HepG2 (cell line): ENCODE data around the gene GUCY1A1. TPM values are rescaled to one million over a fixed set of nuclear protein-coding genes. Genes with fewer than 3 reads are reported as not detected.
A peak's percentile ranks its signal among the peaks of the same experiment; 100 is the strongest.

Experiments
- ATAC-seq: fragments of 200-7000 bp; cut with Tn5 transposase; 3 replicates; pipeline ENCODE4 v1.9.1; 2020; ENCODE audit warnings: mild to moderate bottlenecking, moderate library complexity
- BruUV-seq: library from RNA; stranded (reverse); fragments of 400-500 nt; replicated peaks from 2 replicates; lab custom pipeline; 2021; lab: Mats Ljungman, UMichigan
- CTCF ChIA-PET: fragments of 300-600 bp; formaldehyde crosslinking; extraction: SDS; loops from one replicate; lab custom pipeline; 2021; ENCODE audit warnings: low total read pairs, inconsistent platforms, low intra/inter-chr PET ratio; lab: Yijun Ruan, JAX
- POLR2A ChIA-PET: fragments of 350-600 bp; sonication (Branson Sonifier 250); formaldehyde crosslinking; loops from one replicate; lab custom pipeline; 2020; ENCODE audit warnings: antibody characterized with exemption, inconsistent platforms; lab: Yijun Ruan, JAX
- DNase-seq: peaks from one replicate; pipeline ENCODE4 v3.0.0-alpha.2; 2015; ENCODE audit warnings: low spot score
- FAIRE-seq: peaks from 3 replicates; lab custom pipeline; 2011; peaks lifted over from hg19 to GRCh38; lab: Jason Lieb, UNC
- H2AFZ ChIP-seq: one replicate; pipeline ENCODE4 v1.6.1; 2011; ENCODE audit warnings: low read length, inconsistent platforms
- H3K27ac ChIP-seq: fragments of 300-600 bp; 3 replicates; pipeline ENCODE4 v1.8.0; 2011; ENCODE audit warnings: mixed run types, mild to moderate bottlenecking, mixed read lengths, low read length, inconsistent platforms; ENCODE audit not compliant: insufficient read depth; ENCODE audit errors: extremely low read length
- H3K27me3 ChIP-seq, 2 experiments: fragments of 200-600 bp in 1 of 2; 2 replicates in 1 of 2; 3 replicates in 1 of 2; pipeline versions ENCODE4 v1.6.0 to v1.8.0; 2011; ENCODE audit warnings: low read length in 2 of 2, mild to moderate bottlenecking in 2 of 2, moderate library complexity in 2 of 2, inconsistent platforms in 1 of 2; ENCODE audit not compliant: insufficient read depth in 2 of 2, control insufficient read depth in 1 of 2
- H3K36me3 ChIP-seq, 2 experiments: fragments of 200-600 bp in 1 of 2; replicated peaks in 1 of 2; 2 replicates in 1 of 2; 3 replicates in 1 of 2; pipeline versions ENCODE4 v1.5.1 to v1.8.0; 2011; ENCODE audit warnings: low read length in 2 of 2, inconsistent platforms in 1 of 2; ENCODE audit not compliant: insufficient read depth in 2 of 2, control insufficient read depth in 1 of 2
- H3K4me1 ChIP-seq: 2 replicates; pipeline ENCODE4 v1.5.1; 2012; ENCODE audit warnings: low read length, inconsistent platforms; ENCODE audit not compliant: insufficient read depth
- H3K4me2 ChIP-seq: 2 replicates; pipeline ENCODE4 v1.6.0; 2011; ENCODE audit warnings: low read depth, low read length, inconsistent platforms
- H3K4me3 ChIP-seq, 3 experiments: fragments of 200-600 bp in 1 of 3; sonication (generic), shearing (Covaris generic) in 1 of 3; replicated peaks in 1 of 3; 2 replicates each; pipeline ENCODE4 v1.5.1; 2011 to 2016; ENCODE audit warnings: low read length in 3 of 3, inconsistent platforms in 2 of 3, low read depth in 2 of 3, mild to moderate bottlenecking in 2 of 3, control low read depth in 1 of 3, mixed read lengths in 1 of 3; ENCODE audit not compliant: insufficient read depth in 1 of 3
- H3K79me2 ChIP-seq: one replicate; pipeline ENCODE4 v1.6.1; 2011; ENCODE audit warnings: low read length, inconsistent platforms; ENCODE audit not compliant: insufficient read depth
- H3K9ac ChIP-seq: 2 replicates; pipeline ENCODE4 v1.6.0; 2011; ENCODE audit warnings: mild to moderate bottlenecking, low read depth, low read length, inconsistent platforms; ENCODE audit not compliant: insufficient read depth
- H3K9me3 ChIP-seq: 2 replicates; pipeline ENCODE4 v1.5.1; 2012; ENCODE audit warnings: mild to moderate bottlenecking, low read length
- H4K20me1 ChIP-seq: 2 replicates; pipeline ENCODE4 v1.6.0; 2011; ENCODE audit warnings: inconsistent platforms, mild to moderate bottlenecking, low read length, moderate library complexity; ENCODE audit not compliant: insufficient read depth
- FOXA1 ChIP-seq, 2 experiments: fragments of 450-650 bp in 1 of 2; sonication (generic) in 1 of 2; formaldehyde crosslinking in 1 of 2; IDR thresholded peaks; 2 replicates each; pipeline versions ENCODE4 v1.4.0 to v1.6.1; 2016 to 2020; ENCODE audit warnings: missing genetic modification reagents in 1 of 2
- MAFG ChIP-seq: sonication (generic); formaldehyde crosslinking; IDR thresholded peaks from 2 replicates; pipeline ENCODE4 v1.5.1; 2020; ENCODE audit warnings: mild to moderate bottlenecking, missing genetic modification reagents
- MTF2 ChIP-seq: sonication (generic); formaldehyde crosslinking; IDR thresholded peaks from 2 replicates; pipeline ENCODE4 v1.5.0; 2020; ENCODE audit warnings: missing genetic modification reagents, borderline replicate concordance
- NR2F2 ChIP-seq: IDR thresholded peaks from 2 replicates; pipeline ENCODE4 v1.6.1; 2012; ENCODE audit warnings: low read depth, inconsistent platforms, borderline replicate concordance
- RARA ChIP-seq: IDR thresholded peaks from 2 replicates; pipeline ENCODE4 v1.6.1; 2016; ENCODE audit warnings: missing genetic modification reagents, missing compliant biosample characterization
- ZNF337 ChIP-seq: sonication (generic); formaldehyde crosslinking; IDR thresholded peaks from 2 replicates; pipeline ENCODE4 v1.5.1; 2020; ENCODE audit warnings: missing genetic modification reagents, low read depth, mild to moderate bottlenecking, borderline replicate concordance
- ZNF33A ChIP-seq: sonication (generic); formaldehyde crosslinking; IDR thresholded peaks from 2 replicates; pipeline ENCODE4 v1.5.1; 2020; ENCODE audit warnings: missing genetic modification reagents, mild to moderate bottlenecking, moderate library complexity, borderline replicate concordance
- ZNF34 ChIP-seq: sonication (generic); formaldehyde crosslinking; IDR thresholded peaks from 2 replicates; pipeline ENCODE4 v1.4.0; 2020; ENCODE audit warnings: mild to moderate bottlenecking, missing genetic modification reagents, borderline replicate concordance
- ZNF460 ChIP-seq: sonication (generic); formaldehyde crosslinking; IDR thresholded peaks from 2 replicates; pipeline ENCODE4 v1.5.1; 2020; ENCODE audit warnings: missing genetic modification reagents, mild to moderate bottlenecking, borderline replicate concordance
- ZNF569 ChIP-seq: sonication (generic); formaldehyde crosslinking; IDR thresholded peaks from 2 replicates; pipeline ENCODE4 v1.5.0; 2020; ENCODE audit warnings: mild to moderate bottlenecking, missing genetic modification reagents, moderate library complexity, borderline replicate concordance
- WGBS: methylation state at CpG from one replicate; pipeline ENCODE4 v1.1.6; 2017; ENCODE audit warnings: low lambda C conversion rate; 5-methylcytosine and 5-hydroxymethylcytosine counted together
- in situ Hi-C: cut with HindIII; loops from 2 replicates; pipeline ENCODE4 v1.10.0; 2017; ENCODE audit warnings: low pct_unique_long_range_greater_than_20kb; ENCODE audit not compliant: extremely low pct_ligation_motif_present
- intact Hi-C: fragments of 100-400 bp; cut with micrococcal nuclease; formaldehyde crosslinking; loops from one replicate; pipeline ENCODE4 v1.10.0; 2022; ENCODE audit not compliant: unreplicated experiment
- polyA plus RNA-seq, 8 experiments: library from polyadenylated mRNA; depleted of rRNA in 3 of 8; stranded (reverse) in 7 of 8; unstranded in 1 of 8; fragments of >200 nt; fragmentation: Illumina TruSeq in 4 of 8; extraction: Trizol in 4 of 8; gene quantifications; 2 replicates each; pipeline versions ENCODE4 v1.2.1 to v1.2.3, GENCODE V29; 2011 to 2016; ENCODE audit warnings: low read depth in 4 of 8, missing spikeins in 1 of 8, mixed read lengths in 1 of 8; ENCODE audit not compliant: insufficient read depth in 1 of 8
- total RNA-seq, 5 experiments: library from RNA; depleted of rRNA; stranded (reverse); fragments of >200 nt; fragmentation: Illumina TruSeq; extraction: Trizol; gene quantifications; 2 replicates each; pipeline ENCODE4 v1.2.3, GENCODE V29; 2016; ENCODE audit warnings: low read depth in 1 of 5
- TF ChIP-seq, protein P1 (sequence below): sonication (generic); formaldehyde crosslinking; IDR thresholded peaks from 2 replicates; pipeline ENCODE4 v1.4.0; 2020; ENCODE audit warnings: mild to moderate bottlenecking, missing genetic modification reagents

GUCY1A1 gene
- total and polyA plus RNA-seq, 2 of the 13 experiments (the other 11 are each of a cell fraction or from before 2014, with no cell fraction given), result not detected

DNA sequence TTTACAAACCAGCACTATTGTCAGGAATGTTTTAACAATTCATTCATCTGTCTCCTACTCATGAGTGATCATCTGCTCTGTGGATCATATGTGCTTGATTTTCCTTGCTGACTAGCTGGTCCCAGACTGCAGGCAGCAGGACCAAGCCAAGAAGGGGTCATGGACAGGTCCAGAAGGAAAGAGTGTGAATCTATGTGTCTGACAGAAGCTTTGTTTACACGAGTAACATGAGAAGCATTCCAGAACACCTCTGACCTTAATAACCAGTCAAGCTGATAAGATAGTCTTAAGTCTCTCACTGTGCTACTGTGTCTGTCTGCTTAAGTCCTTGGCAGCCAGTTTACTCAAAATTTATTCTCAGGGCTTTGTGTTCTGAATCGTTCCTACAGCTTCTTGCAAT, 39.0 kb downstream of the GUCY1A1 start:
- Histone ChIP-seq H3K36me3 (no peaks in the 10 kb centered on the region), H3K27ac (no peak overlapping the region), H3K79me2 (no peaks in the 10 kb centered on the region), H3K9ac (no peak overlapping the region), H3K27me3 (no peaks in the 10 kb centered on the region), H3K4me2 (no peak overlapping the region), H3K9me3 (no peaks in the 10 kb centered on the region), H3K4me3 (no peak overlapping the region), H4K20me1 (no peaks in the 10 kb centered on the region), H2AFZ (no peak overlapping the region), H3K4me1 (no peaks in the 10 kb centered on the region)
- intact Hi-C loops (no loop called here), in situ Hi-C loops (no loop called here)
- no TSS peak for BruUV-seq
- DNase-seq, result peak; percentile 4
- TF ChIP-seq RARA (CRISPR knock-in tag) (0 out of 2 replicates have a peak, but pooled peaks have one; percentile 12), NR2F2 (no peak), ZNF460 (CRISPR knock-in tag) (no peak), ZNF34 (CRISPR knock-in tag) (no peak), ZNF337 (CRISPR knock-in tag) (no peak), MTF2 (CRISPR knock-in tag) (no peak), ZNF33A (CRISPR knock-in tag) (no peak), ZNF569 (CRISPR knock-in tag) (no peak), FOXA1 (IDR thresholded peaks at IDR 0.05) (no peak), FOXA1 (CRISPR knock-in tag; IDR thresholded peaks at IDR 0.05) (peak; percentile 13; the same call in 1 of the 2 replicates), MAFG (no peak)
- TF ChIP-seq, protein P1, sequence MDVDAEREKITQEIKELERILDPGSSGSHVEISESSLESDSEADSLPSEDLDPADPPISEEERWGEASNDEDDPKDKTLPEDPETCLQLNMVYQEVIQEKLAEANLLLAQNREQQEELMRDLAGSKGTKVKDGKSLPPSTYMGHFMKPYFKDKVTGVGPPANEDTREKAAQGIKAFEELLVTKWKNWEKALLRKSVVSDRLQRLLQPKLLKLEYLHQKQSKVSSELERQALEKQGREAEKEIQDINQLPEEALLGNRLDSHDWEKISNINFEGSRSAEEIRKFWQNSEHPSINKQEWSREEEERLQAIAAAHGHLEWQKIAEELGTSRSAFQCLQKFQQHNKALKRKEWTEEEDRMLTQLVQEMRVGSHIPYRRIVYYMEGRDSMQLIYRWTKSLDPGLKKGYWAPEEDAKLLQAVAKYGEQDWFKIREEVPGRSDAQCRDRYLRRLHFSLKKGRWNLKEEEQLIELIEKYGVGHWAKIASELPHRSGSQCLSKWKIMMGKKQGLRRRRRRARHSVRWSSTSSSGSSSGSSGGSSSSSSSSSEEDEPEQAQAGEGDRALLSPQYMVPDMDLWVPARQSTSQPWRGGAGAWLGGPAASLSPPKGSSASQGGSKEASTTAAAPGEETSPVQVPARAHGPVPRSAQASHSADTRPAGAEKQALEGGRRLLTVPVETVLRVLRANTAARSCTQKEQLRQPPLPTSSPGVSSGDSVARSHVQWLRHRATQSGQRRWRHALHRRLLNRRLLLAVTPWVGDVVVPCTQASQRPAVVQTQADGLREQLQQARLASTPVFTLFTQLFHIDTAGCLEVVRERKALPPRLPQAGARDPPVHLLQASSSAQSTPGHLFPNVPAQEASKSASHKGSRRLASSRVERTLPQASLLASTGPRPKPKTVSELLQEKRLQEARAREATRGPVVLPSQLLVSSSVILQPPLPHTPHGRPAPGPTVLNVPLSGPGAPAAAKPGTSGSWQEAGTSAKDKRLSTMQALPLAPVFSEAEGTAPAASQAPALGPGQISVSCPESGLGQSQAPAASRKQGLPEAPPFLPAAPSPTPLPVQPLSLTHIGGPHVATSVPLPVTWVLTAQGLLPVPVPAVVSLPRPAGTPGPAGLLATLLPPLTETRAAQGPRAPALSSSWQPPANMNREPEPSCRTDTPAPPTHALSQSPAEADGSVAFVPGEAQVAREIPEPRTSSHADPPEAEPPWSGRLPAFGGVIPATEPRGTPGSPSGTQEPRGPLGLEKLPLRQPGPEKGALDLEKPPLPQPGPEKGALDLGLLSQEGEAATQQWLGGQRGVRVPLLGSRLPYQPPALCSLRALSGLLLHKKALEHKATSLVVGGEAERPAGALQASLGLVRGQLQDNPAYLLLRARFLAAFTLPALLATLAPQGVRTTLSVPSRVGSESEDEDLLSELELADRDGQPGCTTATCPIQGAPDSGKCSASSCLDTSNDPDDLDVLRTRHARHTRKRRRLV (CRISPR knock-in tag), result no peak
- ChIA-PET POLR2A (no interaction called here), CTCF (no interaction called here)
- 2% methylated on average over 2 of the region's 2 CpGs for WGBS
- ATAC-seq, result no peak
- no peak for FAIRE-seq
